GM21447 (cell line): Measurements from ENCODE around the gene OR2L2.
"Not testable (repeated sequence)": the region's sequence is repeated elsewhere in the genome, so short reads cannot be mapped to it uniquely, and the experiment has no call there.

Experiments
- ATAC-seq: cut with Tn5 transposase; IDR thresholded peaks from one replicate; pipeline ENCODE4 v1.9.1; 2021; ENCODE audit not compliant: unreplicated experiment

The OR2L2 gene

GRCh38 chr1:248029770-248030169, at the start of gene OR2L2:
TSS of gene OR2L2 (plus strand) at chr1:248030070. CDS start at chr1:248038268, 8,198 bp downstream.
- ATAC-seq, result no peak

GRCh38 chr1:247992986-247993385, 36.9 kb upstream of the OR2L2 start:
- ATAC-seq, result no peak

GRCh38 chr1:247998811-247999210, 31.1 kb upstream of the OR2L2 start:
- ATAC-seq, result no peak

- no peak for ATAC-seq
Measured at GRCh38 chr1:248000169-248000568, 29.7 kb upstream of the OR2L2 start.

GRCh38 chr1:248007778-248008177, 22.1 kb upstream of the OR2L2 start:
- no peak for ATAC-seq

- ATAC-seq, result no peak
Measured at GRCh38 chr1:248009681-248010080, 20.2 kb upstream of the OR2L2 start.

- no peak for ATAC-seq
Measured at GRCh38 chr1:248013229-248013710, 16.6 kb upstream of the OR2L2 start, which contains the start of gene OR2L5. TSS of gene OR2L5 (plus strand) at chr1:248013660. CDS start at chr1:248021948, 8,288 bp downstream.

GRCh38 chr1:248015803-248016202, 14.1 kb upstream of the OR2L2 start:
- no peak for ATAC-seq

- ATAC-seq, result no peak
Measured at GRCh38 chr1:248045209-248045608, 15.3 kb downstream of the OR2L2 start.

- ATAC-seq, result no peak
Measured at GRCh38 chr1:248046536-248046935, 16.7 kb downstream of the OR2L2 start, which contains the start of gene OR2L3. TSS of gene OR2L3 (plus strand) at chr1:248046836. CDS start at chr1:248060682, 13,846 bp downstream.

- ATAC-seq, result no peak
Measured at GRCh38 chr1:248047008-248047407, 17.1 kb downstream of the OR2L2 start.

- ATAC-seq, result no peak
Measured at GRCh38 chr1:248054671-248055070, 24.8 kb downstream of the OR2L2 start.

- no peak for ATAC-seq
Measured at GRCh38 chr1:248055261-248055660, 25.4 kb downstream of the OR2L2 start.

- ATAC-seq, result no peak
Measured at GRCh38 chr1:248065071-248065470, 35.2 kb downstream of the OR2L2 start.

- no peak for ATAC-seq
Measured at GRCh38 chr1:248065604-248066003, 35.7 kb downstream of the OR2L2 start.

GRCh38 chr1:248083864-248084263, 54.0 kb downstream of the OR2L2 start:
- ATAC-seq, result not testable (repeated sequence)
